HL-60 (cell line): ENCODE data around the gene AMH.

Source experiments
- CTCF ChIP-seq: IDR thresholded peaks from one replicate; pipeline ENCODE4 v1.5.1; 2011; ENCODE audit warnings: low read length, control low read depth, inconsistent platforms; ENCODE audit not compliant: insufficient read depth
- POLR2AphosphoS5 ChIP-seq: IDR thresholded peaks from 2 replicates; pipeline ENCODE4 v1.6.1; 2012; ENCODE audit warnings: low read depth

- TF ChIP-seq POLR2AphosphoS5 (no peak), CTCF (no peak)
Measured at GRCh38 chr19:2207008-2207407, 42.1 kb upstream of the AMH start.
